Measurements from ENCODE around the gene ELL2. TPM values are rescaled to one million over a fixed set of nuclear protein-coding genes. Genes with fewer than 3 reads are reported as not detected.
"Not testable (repeated sequence)": the region's sequence is repeated elsewhere in the genome, so short reads cannot be mapped to it uniquely, and the experiment has no call there.

ELL2 gene
- total and polyA plus RNA-seq, 12 donors, result 10.5 to 68.2 (median 27.2) TPM

GRCh38 chr5:95857185-95857945 is 104.3 kb downstream of the ELL2 start:
- DNase-seq (peak; percentile 54 to 78), ATAC-seq (peak; percentile 33 to 75 (median 60))
- intact Hi-C loops (cut with DNase I), result loop anchor here (2.0 to 10.0 kb wide), 9 partner anchors 40 to 847 kb away; partner anchors contain the start of gene ELL2 (in 1 of the 10)
- no peaks in the 10 kb centered on the region for H3K27me3 ChIP-seq
- no peak for TF ChIP-seq CTCF (IDR thresholded peaks at IDR 0.05)
- peaks cover 12 to 71% (median 48%) of the 10 kb centered on the region in 9 donors for H3K4me1 ChIP-seq
- H3K27ac ChIP-seq, result peak overlapping the region; percentile 87 to 94 (median 90)
- H3K9me3 ChIP-seq, result no peaks in the 10 kb centered on the region
- 42 to 44% methylated on average over 12 of the region's 12 CpGs for WGBS, 2 donors
- no peak overlapping the region for H3K4me3 ChIP-seq
- no peaks in the 10 kb centered on the region for H3K36me3 ChIP-seq

- Histone ChIP-seq H3K36me3 (no peaks in the 10 kb centered on the region), H3K4me1 (peaks cover 12 to 63% (median 40%) of the 10 kb centered on the region in 9 donors), H3K27me3 (no peaks in the 10 kb centered on the region), H3K9me3 (no peaks in the 10 kb centered on the region), H3K4me3 (no peak overlapping the region), H3K27ac (peak overlapping the region; percentile 87 to 94 (median 90))
- intact Hi-C loops (cut with DNase I), result loop anchor here (2.0 to 10.0 kb wide), 9 partner anchors 41 to 848 kb away; partner anchors contain the start of gene ELL2 (in 1 of the 10)
- 53 to 61% methylated on average over 7 of the region's 7 CpGs for WGBS, 2 donors
- no peak for TF ChIP-seq CTCF (IDR thresholded peaks at IDR 0.05)
- DNase-seq (peak; percentile 39 to 41), ATAC-seq (peak; percentile 31 to 70 (median 50))
Measured at GRCh38 chr5:95856501-95856981, 105.1 kb downstream of the ELL2 start.

GRCh38 chr5:95853490-95853889 is 108.2 kb downstream of the ELL2 start:
- no peak for TF ChIP-seq CTCF (IDR thresholded peaks at IDR 0.05)
- no peak overlapping the region for H3K27ac ChIP-seq
- no peaks in the 10 kb centered on the region for H3K27me3 ChIP-seq
- no peak for DNase-seq
- no peaks in the 10 kb centered on the region for H3K36me3 ChIP-seq
- H3K4me3 ChIP-seq, result no peak overlapping the region
- 57 to 70% methylated on average over 3 of the region's 3 CpGs for WGBS, 2 donors
- intact Hi-C loops (cut with DNase I), result loop anchor here in 3 of 10 donors (5.0 to 10.0 kb wide), 4 partner anchors 211 to 851 kb away; no protein-coding TSS in a partner anchor
- peaks cover 9 to 41% (median 24%) of the 10 kb centered on the region in 9 donors for H3K4me1 ChIP-seq
- no peaks in the 10 kb centered on the region for H3K9me3 ChIP-seq
- no peak for ATAC-seq

- Histone ChIP-seq H3K27ac (no peak overlapping the region), H3K4me1 (peaks cover 5 to 33% (median 17%) of the 10 kb centered on the region in 9 donors), H3K27me3 (no peaks in the 10 kb centered on the region), H3K9me3 (no peaks in the 10 kb centered on the region), H3K4me3 (no peak overlapping the region), H3K36me3 (no peaks in the 10 kb centered on the region)
- intact Hi-C loops (cut with DNase I), result loop anchor here in 3 of 10 donors (5.0 to 10.0 kb wide), 4 partner anchors 210 to 852 kb away; no protein-coding TSS in a partner anchor
- DNase-seq, result no peak
- TF ChIP-seq CTCF (IDR thresholded peaks at IDR 0.05), result no peak
- WGBS, 2 donors, result 94 to 98% methylated on average over 5 of the region's 5 CpGs
- no peak for ATAC-seq
Measured at GRCh38 chr5:95852567-95852966, 109.1 kb downstream of the ELL2 start.

- H3K36me3 ChIP-seq, ATAC-seq, DNase-seq, H3K27me3 ChIP-seq, H3K4me3 ChIP-seq, H3K9me3 ChIP-seq, H3K27ac ChIP-seq: not testable (repeated sequence)
- H3K4me1 ChIP-seq, result peaks cover 0 to 24% (median 4%) of the 10 kb centered on the region in 9 donors
- WGBS, 2 donors, result 97 to 98% methylated on average over 25 to 34 of the region's 34 CpGs
- intact Hi-C loops (cut with DNase I), result loop anchor here in 3 of 10 donors (5.0 to 10.0 kb wide), 4 partner anchors 209 to 854 kb away; no protein-coding TSS in a partner anchor
Measured at GRCh38 chr5:95851141-95851540, 110.5 kb downstream of the ELL2 start.

Data from heart right ventricle (tissue), 16 donors.